Measurements from ENCODE around the gene STK40. TPM values are rescaled to one million over a fixed set of nuclear protein-coding genes. Genes with fewer than 3 reads are reported as not detected.
A peak's percentile ranks its signal among the peaks of the same experiment; 100 is the strongest.

The STK40 gene
- total and polyA plus RNA-seq, 9 of the 15 experiments (the other 6 are each of a cell fraction or from before 2014, with no cell fraction given): 0.69 to 94.3 (median 39.1) TPM

DNA sequence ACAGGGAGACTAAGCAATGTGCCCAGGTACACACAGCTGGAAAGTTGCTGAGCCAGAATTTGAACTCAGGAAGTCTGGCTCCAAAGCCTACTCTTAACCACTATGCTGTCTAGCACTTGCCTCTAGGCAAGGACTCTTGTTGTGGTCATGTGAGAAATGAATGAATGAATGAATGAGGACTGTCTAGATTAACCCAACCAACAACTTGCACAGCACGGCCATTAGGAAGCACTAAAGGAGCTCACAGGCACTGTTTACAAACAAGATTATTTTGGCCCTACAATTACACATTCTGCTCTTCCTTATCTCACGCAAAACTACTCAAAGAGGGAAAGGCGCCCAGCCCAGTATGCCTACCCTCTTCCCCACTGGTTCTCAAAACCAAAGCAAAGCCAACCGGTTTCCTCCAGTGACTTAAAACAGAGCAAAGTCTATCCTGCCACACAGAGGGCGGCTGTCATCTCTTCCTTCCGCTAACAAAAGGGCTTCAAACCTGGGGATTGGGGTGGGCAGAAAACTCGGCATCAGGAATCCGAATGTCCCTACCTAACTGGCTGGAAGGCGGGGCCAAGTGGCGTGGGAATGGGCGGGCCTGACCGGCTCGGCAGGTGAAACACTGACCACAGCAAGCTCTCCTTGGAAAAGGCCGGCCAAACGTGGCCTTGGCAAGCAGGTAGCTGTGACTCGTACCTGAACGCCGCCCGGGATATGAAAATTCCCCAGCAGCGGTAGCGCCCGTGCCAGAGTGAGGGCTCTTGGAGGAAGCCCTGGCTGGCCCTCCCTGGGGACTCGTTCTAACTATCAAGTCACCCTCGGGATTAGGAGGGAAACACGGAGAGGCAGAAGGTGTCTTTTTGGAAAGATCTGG is 948 bp downstream of the STK40 start (continued):
- no peak for TF ChIP-seq CREB1 (IDR thresholded peaks at IDR 0.05)
- TF ChIP-seq CREB1 (CRISPR knock-in tag; IDR thresholded peaks at IDR 0.05): 0 out of 2 replicates have a peak, but pooled peaks have one; percentile 27
- peak; percentile 98 for TF ChIP-seq ZNF24 (IDR thresholded peaks at IDR 0.05)
- TF ChIP-seq PHF8 (IDR thresholded peaks at IDR 0.05; ENCODE audit: borderline replicate concordance, low read length): peak; percentile 9; the same call in 1 of the 2 replicates
- 0 out of 2 replicates have a peak, but pooled peaks have one; percentile 15 for TF ChIP-seq HDAC2 (IDR thresholded peaks at IDR 0.05)
- 0 out of 4 replicates have a peak, but pooled peaks of 1 of the 2 experiments have one; percentile 11 for TF ChIP-seq TBL1XR1 (IDR thresholded peaks at IDR 0.05; ENCODE audit: low read length in 2 of 2)
- TF ChIP-seq PTTG1 (tag; IDR thresholded peaks at IDR 0.05; ENCODE audit: low read depth): no peak
- 0 out of 2 replicates have a peak, but pooled peaks have one; percentile 13 for TF ChIP-seq FOXK1 (CRISPR knock-in tag; IDR thresholded peaks at IDR 0.05; ENCODE audit: borderline replicate concordance)
- peak; percentile 20 for TF ChIP-seq RBM22 (IDR thresholded peaks at IDR 0.05; ENCODE audit: low read depth, low read length, poor library complexity, severe bottlenecking)
- peak; percentile 54; the same call in 1 of the 2 replicates for TF ChIP-seq SMARCA4 (IDR thresholded peaks at IDR 0.05)
- peak; percentile 9; the same call in 1 of the 2 replicates for TF ChIP-seq POLR2G (IDR thresholded peaks at IDR 0.05; ENCODE audit: low read depth, low read length)
- peak; percentile 80; the same call in 1 of the 2 replicates for TF ChIP-seq POLR2H (tag; IDR thresholded peaks at IDR 0.05; ENCODE audit: low read depth)
- TF ChIP-seq, protein P1, sequence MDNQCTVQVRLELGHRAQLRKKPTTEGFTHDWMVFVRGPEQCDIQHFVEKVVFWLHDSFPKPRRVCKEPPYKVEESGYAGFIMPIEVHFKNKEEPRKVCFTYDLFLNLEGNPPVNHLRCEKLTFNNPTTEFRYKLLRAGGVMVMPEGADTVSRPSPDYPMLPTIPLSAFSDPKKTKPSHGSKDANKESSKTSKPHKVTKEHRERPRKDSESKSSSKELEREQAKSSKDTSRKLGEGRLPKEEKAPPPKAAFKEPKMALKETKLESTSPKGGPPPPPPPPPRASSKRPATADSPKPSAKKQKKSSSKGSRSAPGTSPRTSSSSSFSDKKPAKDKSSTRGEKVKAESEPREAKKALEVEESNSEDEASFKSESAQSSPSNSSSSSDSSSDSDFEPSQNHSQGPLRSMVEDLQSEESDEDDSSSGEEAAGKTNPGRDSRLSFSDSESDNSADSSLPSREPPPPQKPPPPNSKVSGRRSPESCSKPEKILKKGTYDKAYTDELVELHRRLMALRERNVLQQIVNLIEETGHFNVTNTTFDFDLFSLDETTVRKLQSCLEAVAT (IDR thresholded peaks at IDR 0.05): peak; percentile 16 to 75; a peak in 1 of 4 replicates
- TF ChIP-seq POLR2B (IDR thresholded peaks at IDR 0.05; ENCODE audit: low read depth, partially characterized antibody): peak; percentile 8
- TF ChIP-seq, protein P2, sequence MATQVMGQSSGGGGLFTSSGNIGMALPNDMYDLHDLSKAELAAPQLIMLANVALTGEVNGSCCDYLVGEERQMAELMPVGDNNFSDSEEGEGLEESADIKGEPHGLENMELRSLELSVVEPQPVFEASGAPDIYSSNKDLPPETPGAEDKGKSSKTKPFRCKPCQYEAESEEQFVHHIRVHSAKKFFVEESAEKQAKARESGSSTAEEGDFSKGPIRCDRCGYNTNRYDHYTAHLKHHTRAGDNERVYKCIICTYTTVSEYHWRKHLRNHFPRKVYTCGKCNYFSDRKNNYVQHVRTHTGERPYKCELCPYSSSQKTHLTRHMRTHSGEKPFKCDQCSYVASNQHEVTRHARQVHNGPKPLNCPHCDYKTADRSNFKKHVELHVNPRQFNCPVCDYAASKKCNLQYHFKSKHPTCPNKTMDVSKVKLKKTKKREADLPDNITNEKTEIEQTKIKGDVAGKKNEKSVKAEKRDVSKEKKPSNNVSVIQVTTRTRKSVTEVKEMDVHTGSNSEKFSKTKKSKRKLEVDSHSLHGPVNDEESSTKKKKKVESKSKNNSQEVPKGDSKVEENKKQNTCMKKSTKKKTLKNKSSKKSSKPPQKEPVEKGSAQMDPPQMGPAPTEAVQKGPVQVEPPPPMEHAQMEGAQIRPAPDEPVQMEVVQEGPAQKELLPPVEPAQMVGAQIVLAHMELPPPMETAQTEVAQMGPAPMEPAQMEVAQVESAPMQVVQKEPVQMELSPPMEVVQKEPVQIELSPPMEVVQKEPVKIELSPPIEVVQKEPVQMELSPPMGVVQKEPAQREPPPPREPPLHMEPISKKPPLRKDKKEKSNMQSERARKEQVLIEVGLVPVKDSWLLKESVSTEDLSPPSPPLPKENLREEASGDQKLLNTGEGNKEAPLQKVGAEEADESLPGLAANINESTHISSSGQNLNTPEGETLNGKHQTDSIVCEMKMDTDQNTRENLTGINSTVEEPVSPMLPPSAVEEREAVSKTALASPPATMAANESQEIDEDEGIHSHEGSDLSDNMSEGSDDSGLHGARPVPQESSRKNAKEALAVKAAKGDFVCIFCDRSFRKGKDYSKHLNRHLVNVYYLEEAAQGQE (IDR thresholded peaks at IDR 0.05; ENCODE audit: borderline replicate concordance): peak; percentile 52
- TF ChIP-seq, protein P2 (CRISPR knock-in tag; IDR thresholded peaks at IDR 0.05; ENCODE audit: low read depth): no peak
